HUES48 (cell line): ENCODE measurements around the gene MOB3C.

Source experiments
- H3K27ac ChIP-seq: one replicate; pipeline ENCODE4 v1.7.0; 2013; ENCODE audit warnings: low read depth, low read length, inconsistent platforms
- H3K27me3 ChIP-seq: 2 replicates; pipeline ENCODE4 v1.6.1; 2013; ENCODE audit warnings: mild to moderate bottlenecking, low read length; ENCODE audit not compliant: control insufficient read depth, insufficient read depth
- H3K36me3 ChIP-seq: 2 replicates; pipeline ENCODE4 v1.6.1; 2013; ENCODE audit warnings: low read length; ENCODE audit not compliant: control insufficient read depth, insufficient read depth
- H3K4me1 ChIP-seq: 2 replicates; pipeline ENCODE4 v1.6.1; 2013; ENCODE audit warnings: mild to moderate bottlenecking, low read length; ENCODE audit not compliant: control insufficient read depth, insufficient read depth
- H3K4me3 ChIP-seq: 2 replicates; pipeline ENCODE4 v1.5.1; 2013; ENCODE audit warnings: mild to moderate bottlenecking, low read depth, low read length
- H3K9ac ChIP-seq: 2 replicates; pipeline ENCODE4 v1.6.1; 2013; ENCODE audit warnings: mild to moderate bottlenecking, low read depth, low read length, moderate library complexity
- H3K9me3 ChIP-seq: 2 replicates; pipeline ENCODE4 v1.6.1; 2013; ENCODE audit warnings: low read length; ENCODE audit not compliant: control insufficient read depth, insufficient read depth

MOB3C gene

DNA sequence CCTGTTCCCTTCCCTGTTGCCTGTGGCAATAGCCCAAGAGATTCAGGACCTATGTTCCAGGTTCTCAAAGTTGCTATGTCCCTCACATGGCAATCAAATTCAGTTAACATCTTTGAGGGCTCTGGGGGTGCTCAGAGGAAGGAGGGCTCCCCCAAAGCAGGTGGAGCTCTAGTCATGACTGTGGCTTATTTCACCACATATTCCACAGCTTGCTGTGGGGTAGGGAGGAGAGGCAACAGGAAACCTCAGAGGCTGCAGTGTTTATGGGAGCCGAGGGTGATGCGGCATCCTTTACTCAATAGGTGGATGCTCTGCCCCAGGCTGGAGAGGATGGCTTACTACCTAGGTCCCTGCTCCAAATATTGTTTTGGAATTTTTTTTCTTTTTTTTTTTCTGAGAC lies 11.4 kb downstream of the MOB3C start:
- Histone ChIP-seq H3K9me3 (no peaks in the 10 kb centered on the region), H3K27me3 (no peaks in the 10 kb centered on the region), H3K27ac (no peak overlapping the region), H3K36me3 (no peaks in the 10 kb centered on the region), H3K9ac (no peak overlapping the region), H3K4me3 (no peak overlapping the region), H3K4me1 (peaks cover 12% of the 10 kb centered on the region)

DNA sequence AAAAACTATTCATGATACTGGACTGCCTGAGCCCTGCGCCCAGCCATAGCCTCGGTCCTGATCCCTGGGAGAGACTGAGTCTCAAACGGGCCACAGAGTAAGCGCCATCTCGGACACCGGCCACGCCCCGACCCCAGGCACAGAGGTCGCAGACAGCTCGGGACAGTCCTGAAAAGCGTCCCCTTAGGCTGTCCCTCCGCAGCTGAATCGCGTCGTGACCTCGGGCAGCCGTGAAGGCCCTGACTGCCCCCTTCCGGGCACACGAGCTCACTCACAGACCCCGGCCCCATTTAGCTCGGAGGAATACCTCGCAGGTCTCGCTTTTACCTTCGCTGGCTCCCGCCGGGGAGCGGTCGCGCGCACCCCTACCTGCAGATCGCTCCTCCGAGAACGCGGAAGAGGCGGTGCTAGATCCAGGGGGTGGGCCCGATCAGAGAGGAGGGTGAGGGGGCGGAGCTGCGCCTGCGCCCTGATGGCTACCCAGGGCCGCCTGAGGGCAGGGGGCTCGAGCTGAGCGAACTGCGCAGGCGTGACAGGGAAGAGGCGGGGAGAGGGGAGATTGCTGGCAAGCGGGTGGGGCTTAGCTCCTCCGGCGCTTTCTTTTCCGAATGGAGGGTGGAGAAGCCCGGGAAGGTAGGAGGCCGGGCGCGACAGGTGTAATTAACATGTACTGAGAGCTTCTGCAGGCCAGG lies 12.6 kb downstream of the MOB3C start, which contains the start of gene MKNK1:
MKNK1 (minus strand) TSS at position 411 of the 692 bp plus-strand sequence. CDS start 20,941 bp downstream, outside the sequence.
- Histone ChIP-seq H3K36me3 (no peaks in the 10 kb centered on the region), H3K4me3 (peak within 1 kb of the TSS; percentile 86), H3K27ac (peak within 1 kb of the TSS; percentile 41), H3K9ac (peak within 1 kb of the TSS; percentile 43), H3K27me3 (no peaks in the 10 kb centered on the region), H3K9me3 (no peaks in the 10 kb centered on the region), H3K4me1 (peaks cover 12% of the 10 kb centered on the region)

DNA sequence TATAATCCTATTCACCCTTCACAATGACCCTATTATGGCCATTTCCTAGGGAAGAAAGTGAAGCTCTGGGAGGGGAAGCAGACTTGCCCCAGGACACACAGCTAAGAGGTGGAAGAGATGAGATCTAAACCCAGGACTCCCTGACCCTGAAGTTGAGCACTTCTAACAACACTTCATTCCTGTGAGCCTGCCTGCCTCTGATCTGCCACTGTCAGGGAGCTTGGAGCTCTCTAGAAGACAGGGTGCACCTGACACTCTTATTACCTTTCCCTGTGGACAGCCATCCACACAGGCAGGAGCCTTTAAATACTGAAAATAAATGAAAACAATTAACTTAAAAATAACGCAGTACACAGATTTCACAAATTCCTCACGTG lies 13.1 kb downstream of the MOB3C start:
- H3K27me3 ChIP-seq: no peaks in the 10 kb centered on the region
- peak overlapping the region; percentile 86 for H3K4me3 ChIP-seq
- no peaks in the 10 kb centered on the region for H3K9me3 ChIP-seq
- H3K9ac ChIP-seq: peak overlapping the region; percentile 43
- no peak overlapping the region for H3K27ac ChIP-seq
- H3K4me1 ChIP-seq: peaks cover 12% of the 10 kb centered on the region
- no peaks in the 10 kb centered on the region for H3K36me3 ChIP-seq

DNA sequence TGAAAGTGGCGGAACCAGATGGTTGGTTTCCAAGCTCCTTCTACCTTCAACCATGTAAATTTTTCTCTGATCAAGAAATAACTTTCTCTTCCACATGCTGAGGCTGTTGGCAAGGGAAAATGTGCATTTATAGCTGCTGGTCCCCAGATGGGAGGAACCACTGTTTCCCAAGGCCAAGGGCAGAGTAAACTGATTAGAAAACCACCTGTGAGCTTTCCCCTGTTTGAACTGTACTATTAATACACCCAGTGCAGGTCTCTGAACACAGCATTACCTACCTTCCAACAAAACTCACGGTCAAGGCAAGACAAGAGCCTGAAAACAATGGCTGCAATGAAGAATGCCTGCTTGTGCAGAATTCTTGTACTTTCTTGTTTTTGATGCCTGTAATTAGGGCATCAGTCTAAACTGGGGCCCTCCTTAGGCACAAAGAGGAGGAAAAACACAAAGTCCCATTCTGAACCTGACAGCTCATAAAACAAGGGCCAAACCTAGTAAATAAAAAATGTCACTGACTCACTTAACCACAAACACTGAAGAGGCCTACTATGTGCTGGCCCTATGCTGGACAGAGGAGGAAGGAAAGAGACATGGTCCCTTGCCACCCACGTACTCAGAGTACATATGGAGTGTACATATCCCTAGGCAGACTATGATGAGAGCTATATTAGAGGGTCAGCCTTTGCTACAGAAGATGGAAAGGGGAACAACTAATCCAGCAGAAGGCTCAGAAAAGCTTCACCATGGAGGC lies 15.2 kb downstream of the MOB3C start:
- Histone ChIP-seq H3K36me3 (no peaks in the 10 kb centered on the region), H3K9ac (no peak overlapping the region), H3K4me3 (no peak overlapping the region), H3K27me3 (no peaks in the 10 kb centered on the region), H3K27ac (no peak overlapping the region), H3K4me1 (peaks cover 12% of the 10 kb centered on the region), H3K9me3 (no peaks in the 10 kb centered on the region)

DNA sequence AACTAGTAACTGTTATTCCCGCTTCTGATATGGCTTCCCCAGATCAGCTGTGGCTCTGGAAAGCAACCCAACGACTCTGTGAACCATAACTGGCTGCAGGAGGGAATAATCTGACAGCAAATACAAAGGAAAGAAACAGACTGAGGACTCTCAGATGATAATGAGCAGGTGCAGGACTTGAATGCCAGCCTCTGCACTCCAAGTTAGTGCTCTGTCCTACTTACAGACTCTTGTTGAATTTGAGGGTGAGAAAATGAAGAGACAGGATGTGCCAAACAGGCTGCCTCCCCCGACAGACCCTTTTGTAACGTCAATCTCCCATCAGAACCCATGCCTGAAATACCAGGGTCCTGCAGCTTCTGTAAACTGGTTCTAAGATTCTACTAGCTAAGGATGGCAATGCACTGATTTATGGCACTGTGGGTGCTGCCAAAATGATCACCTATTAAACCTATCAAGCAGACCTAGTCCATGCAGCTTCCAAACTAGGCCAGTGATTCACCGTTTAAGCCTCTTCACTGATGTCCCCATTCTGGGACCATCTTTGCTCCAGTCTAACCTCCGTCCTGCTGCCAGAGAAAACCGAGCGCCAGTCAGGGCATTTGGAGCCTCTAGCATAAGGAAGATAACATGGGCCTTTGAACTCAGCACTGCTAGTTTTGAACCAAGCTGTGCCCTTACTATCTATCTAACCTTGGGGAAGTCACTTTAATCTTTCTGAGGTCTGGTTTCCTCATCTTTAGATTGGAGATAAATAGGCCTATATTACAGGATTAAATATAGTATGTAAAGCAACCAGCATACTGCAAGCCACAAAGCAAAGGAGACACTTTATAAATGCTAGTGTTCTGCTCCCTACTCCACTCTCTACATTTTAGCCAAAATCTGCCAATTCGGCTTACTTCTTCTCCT lies 17.3 kb downstream of the MOB3C start:
- Histone ChIP-seq H3K36me3 (no peaks in the 10 kb centered on the region), H3K27me3 (no peaks in the 10 kb centered on the region), H3K4me3 (no peak overlapping the region), H3K4me1 (peaks cover 6% of the 10 kb centered on the region; the same call in 1 of the 2 replicates), H3K27ac (no peak overlapping the region), H3K9ac (no peak overlapping the region), H3K9me3 (no peaks in the 10 kb centered on the region)

DNA sequence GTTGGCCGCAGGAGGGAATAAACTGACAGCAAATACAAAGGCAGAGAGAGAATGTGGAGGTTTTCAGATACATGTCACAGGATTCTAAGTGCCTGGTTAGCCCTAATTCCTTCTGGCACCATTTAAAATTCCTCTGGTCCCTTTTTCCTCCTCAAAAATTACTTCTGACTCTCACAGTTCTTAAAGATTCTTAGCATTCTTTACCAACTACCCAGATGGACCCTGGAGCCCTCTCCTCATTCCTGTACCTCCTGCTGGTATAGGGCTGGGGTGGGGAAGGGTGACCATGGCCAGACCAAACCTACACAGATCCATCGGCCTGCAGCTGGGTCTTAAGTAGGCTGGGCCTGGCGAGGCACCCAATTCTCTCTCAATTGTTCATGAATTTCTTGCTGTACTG lies 19.8 kb downstream of the MOB3C start:
- Histone ChIP-seq H3K4me1 (no peaks in the 10 kb centered on the region), H3K36me3 (peaks cover 15% of the 10 kb centered on the region), H3K27me3 (no peaks in the 10 kb centered on the region), H3K9ac (no peak overlapping the region), H3K9me3 (no peaks in the 10 kb centered on the region), H3K4me3 (no peak overlapping the region), H3K27ac (no peak overlapping the region)

DNA sequence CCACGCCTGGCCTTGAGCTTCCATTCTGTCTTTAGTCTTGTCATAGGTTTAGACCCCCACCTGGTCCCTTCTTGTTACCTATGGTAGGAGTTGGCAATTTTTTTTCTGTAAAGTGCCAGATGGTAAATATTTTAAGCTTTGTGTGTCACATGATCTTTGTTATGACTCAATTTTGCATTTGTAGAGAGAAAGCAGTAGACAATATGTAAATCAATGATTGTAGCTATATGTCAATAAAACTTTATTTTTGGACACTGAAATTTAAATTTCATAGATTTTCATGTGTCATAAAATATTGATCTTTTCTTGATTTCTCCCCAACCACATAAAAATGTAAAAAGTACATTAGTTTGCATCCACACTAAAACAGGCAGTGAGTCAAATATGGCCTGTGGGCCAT lies 20.6 kb downstream of the MOB3C start:
- no peak overlapping the region for H3K4me3 ChIP-seq
- no peaks in the 10 kb centered on the region for H3K9me3 ChIP-seq
- H3K4me1 ChIP-seq: no peaks in the 10 kb centered on the region
- H3K36me3 ChIP-seq: peaks cover 19% of the 10 kb centered on the region
- H3K27ac ChIP-seq: no peak overlapping the region
- H3K27me3 ChIP-seq: no peaks in the 10 kb centered on the region
- H3K9ac ChIP-seq: no peak overlapping the region

DNA sequence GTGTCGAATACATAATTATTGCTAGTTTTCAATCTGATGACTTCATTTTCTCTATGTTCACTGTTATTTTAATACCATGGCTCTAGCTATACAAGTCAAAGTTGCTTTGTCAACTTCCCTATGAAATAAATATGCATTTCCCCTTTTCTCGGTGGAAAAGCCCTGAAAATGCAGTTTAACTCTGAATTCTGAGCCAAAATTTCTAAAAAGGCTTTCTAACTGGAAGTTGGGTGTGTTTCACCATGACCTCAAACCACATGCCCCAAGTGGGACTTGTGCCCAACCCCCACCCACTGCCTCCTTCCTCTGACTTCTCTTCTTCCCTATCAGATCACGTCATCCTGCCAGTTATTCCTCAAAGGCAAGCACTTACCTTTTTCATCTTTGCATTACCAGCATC lies 21.5 kb downstream of the MOB3C start:
- Histone ChIP-seq H3K27ac (no peak overlapping the region), H3K4me1 (no peaks in the 10 kb centered on the region), H3K9ac (no peak overlapping the region), H3K27me3 (no peaks in the 10 kb centered on the region), H3K36me3 (peaks cover 19% of the 10 kb centered on the region), H3K4me3 (no peak overlapping the region), H3K9me3 (no peaks in the 10 kb centered on the region)

DNA sequence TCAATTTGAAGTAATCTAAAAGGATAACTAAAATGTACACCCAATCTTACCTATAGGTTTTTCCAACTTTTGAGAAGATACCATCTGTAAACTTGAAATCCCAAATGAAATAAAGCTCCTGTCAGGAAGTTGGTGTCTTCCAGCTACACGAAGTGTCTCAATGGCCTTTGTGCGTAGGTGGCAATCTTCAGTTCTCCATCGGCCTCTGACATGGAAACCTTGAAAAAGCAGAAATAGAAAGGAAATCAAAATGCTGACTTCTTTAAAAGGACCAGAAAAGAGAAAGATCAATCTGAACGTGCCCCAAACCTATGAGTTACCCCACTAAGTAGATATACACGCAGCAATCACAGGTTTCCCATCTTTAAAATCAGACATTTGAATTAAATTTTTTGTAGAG lies 22.5 kb downstream of the MOB3C start:
- no peaks in the 10 kb centered on the region for H3K9me3 ChIP-seq
- no peaks in the 10 kb centered on the region for H3K4me1 ChIP-seq
- no peak overlapping the region for H3K4me3 ChIP-seq
- H3K9ac ChIP-seq: no peak overlapping the region
- peaks cover 23% of the 10 kb centered on the region for H3K36me3 ChIP-seq
- H3K27me3 ChIP-seq: no peaks in the 10 kb centered on the region
- no peak overlapping the region for H3K27ac ChIP-seq

DNA sequence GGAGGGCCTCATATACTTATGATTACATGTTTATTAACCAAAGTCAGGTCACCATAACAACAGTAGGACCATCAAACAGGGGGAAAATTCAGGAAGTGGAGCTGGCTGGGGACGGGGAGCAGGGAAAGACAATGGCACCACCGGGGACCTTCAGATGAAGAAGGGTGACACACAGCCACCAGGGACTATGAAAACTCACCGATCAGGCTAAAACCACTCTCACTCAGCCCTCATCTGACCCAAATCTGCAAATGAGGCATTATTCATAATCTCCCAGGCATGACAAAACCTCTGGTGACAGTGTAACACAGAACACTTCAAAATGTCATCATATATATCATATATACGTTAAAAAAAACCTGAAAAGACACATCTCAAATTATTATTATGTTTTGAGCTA lies 23.8 kb downstream of the MOB3C start:
- Histone ChIP-seq H3K27ac (no peak overlapping the region), H3K9me3 (no peaks in the 10 kb centered on the region), H3K4me1 (no peaks in the 10 kb centered on the region), H3K36me3 (peaks cover 23% of the 10 kb centered on the region), H3K9ac (no peak overlapping the region), H3K27me3 (no peaks in the 10 kb centered on the region), H3K4me3 (no peak overlapping the region)
